ENCODE data around the gene HOOK1. TPM values are rescaled to one million over a fixed set of nuclear protein-coding genes. Genes with fewer than 3 reads are reported as not detected.
A peak's percentile ranks its signal among the peaks of the same experiment; 100 is the strongest.

The HOOK1 gene
- total RNA-seq, 4 donors from 2014 or later = 7.8 to 42.9 (median 26.6) TPM

DNA sequence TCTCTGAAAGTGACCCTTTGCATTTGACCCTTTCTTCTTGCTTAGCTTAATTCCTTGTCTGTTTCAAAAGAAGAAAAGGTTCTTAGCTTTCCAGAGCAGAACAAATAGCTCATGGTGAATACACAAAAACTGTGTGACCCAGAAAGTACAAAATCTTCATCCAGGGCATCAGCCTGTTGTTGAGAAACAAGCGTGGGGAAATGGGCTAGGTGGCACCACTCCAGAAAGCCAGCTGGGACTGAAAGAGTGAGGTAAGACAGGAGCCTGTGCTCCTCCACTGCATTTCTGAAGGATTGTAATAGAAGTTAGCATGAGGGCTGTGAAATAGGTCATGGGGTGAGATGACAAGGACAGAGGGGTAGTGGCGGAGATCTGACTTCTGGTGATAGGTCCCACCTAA lies 66.0 kb downstream of the HOOK1 start:
- Histone ChIP-seq H3K27ac (peak overlapping the region in 1 of 4 donors; percentile 8), H3K36me3 (no peaks in the 10 kb centered on the region), H3K27me3 (no peaks in the 10 kb centered on the region), H3K4me3 (no peak overlapping the region), H3K9me3 (no peaks in the 10 kb centered on the region), H3K4me1 (peaks cover 0 to 11% (median 0%) of the 10 kb centered on the region in 4 donors)
- in situ Hi-C loops (cut with MboI; ENCODE audit: low pct_ligation_motif_present in 1 of 4, low pct_unique_long_range_greater_than_20kb in 1 of 4, low sequenced_read_pairs in 3 of 4) = loop anchor here in 2 of 4 donors (10.0 kb wide), 2 partner anchors 64 to 74 kb away; no protein-coding TSS in a partner anchor
- 68 to 83% methylated on average over 2 of the region's 2 CpGs for WGBS, 2 donors (ENCODE audit: low coverage in 1 of 2)
- intact Hi-C loops (cut with DNase I; ENCODE audit: low total_unique reads) = loop anchor here (5.0 kb wide), 1 partner anchor 67 kb away; no protein-coding TSS in a partner anchor
- DNase-seq = no peak
- TF ChIP-seq POLR2A (IDR thresholded peaks at IDR 0.05) (no peak), POLR2AphosphoS5 (IDR thresholded peaks at IDR 0.05) (no peak), CTCF (IDR thresholded peaks at IDR 0.05) (no peak), EP300 (IDR thresholded peaks at IDR 0.05; ENCODE audit: low read depth) (no peak)

DNA sequence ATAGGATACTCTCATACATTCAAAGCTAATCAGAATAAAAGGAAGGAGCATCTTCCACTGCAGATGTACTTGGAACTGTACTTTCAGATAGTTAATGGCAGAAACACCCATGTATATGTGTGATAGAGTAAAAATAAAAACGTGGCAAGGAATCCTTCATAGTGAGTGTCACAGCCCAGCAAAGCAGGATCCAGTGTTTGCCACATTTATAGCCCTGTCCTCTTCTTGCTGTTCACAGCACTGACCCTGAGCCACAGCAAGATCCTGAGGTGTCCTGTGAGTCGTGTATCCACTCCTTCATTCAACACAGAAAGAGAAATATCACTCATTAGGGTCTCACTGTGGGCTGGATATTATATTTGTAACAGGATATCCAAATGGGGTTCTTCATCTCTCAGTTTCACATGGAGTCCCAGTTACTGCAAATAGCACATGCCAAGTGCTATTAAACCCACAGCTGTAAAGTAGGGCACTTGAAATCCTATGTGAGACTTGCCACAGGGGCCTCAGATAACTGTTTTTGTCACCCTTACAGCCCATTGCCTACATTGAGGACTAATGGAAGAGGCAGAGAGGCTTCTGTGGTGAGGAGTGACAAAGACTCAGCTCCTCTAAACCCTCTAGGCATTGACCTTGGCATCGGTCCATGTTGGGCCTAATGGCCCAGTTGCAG lies 70.5 kb downstream of the HOOK1 start:
- H3K27ac ChIP-seq = no peak overlapping the region
- no peak for DNase-seq
- in situ Hi-C loops (cut with MboI; ENCODE audit: low pct_ligation_motif_present in 1 of 4, low pct_unique_long_range_greater_than_20kb in 1 of 4, low sequenced_read_pairs in 3 of 4) (loop anchor here in 2 of 4 donors (10.0 kb wide), 2 partner anchors 60 to 70 kb away; no protein-coding TSS in a partner anchor), intact Hi-C loops (cut with DNase I; ENCODE audit: low total_unique reads) (no loop called here)
- H3K27me3 ChIP-seq = no peaks in the 10 kb centered on the region
- H3K36me3 ChIP-seq = no peaks in the 10 kb centered on the region
- 48% methylated on average over 3 of the region's 3 CpGs; no CpG with 5 or more reads in 1 of the 2 donors for WGBS, 2 donors (ENCODE audit: low coverage in 1 of 2)
- peaks cover 0 to 8% (median 0%) of the 10 kb centered on the region in 4 donors for H3K4me1 ChIP-seq
- no peak for TF ChIP-seq EP300 (IDR thresholded peaks at IDR 0.05; ENCODE audit: low read depth)
- TF ChIP-seq POLR2A (IDR thresholded peaks at IDR 0.05) = no peak
- no peak for TF ChIP-seq POLR2AphosphoS5 (IDR thresholded peaks at IDR 0.05)
- no peak for TF ChIP-seq CTCF (IDR thresholded peaks at IDR 0.05)
- no peak overlapping the region for H3K4me3 ChIP-seq
- H3K9me3 ChIP-seq = no peaks in the 10 kb centered on the region

- Histone ChIP-seq H3K9me3 (no peaks in the 10 kb centered on the region), H3K27me3 (no peaks in the 10 kb centered on the region), H3K4me1 (peaks cover 9 to 51% (median 23%) of the 10 kb centered on the region in 4 donors), H3K4me3 (no peak overlapping the region), H3K27ac (peak overlapping the region; percentile 85 to 88 (median 86)), H3K36me3 (no peaks in the 10 kb centered on the region)
- WGBS, 2 donors (ENCODE audit: low coverage in 1 of 2) = 50% methylated on average over 7 of the region's 7 CpGs
- in situ Hi-C loops (cut with MboI; ENCODE audit: low pct_ligation_motif_present in 1 of 4, low pct_unique_long_range_greater_than_20kb in 1 of 4, low sequenced_read_pairs in 3 of 4) (no loop called here), intact Hi-C loops (cut with DNase I; ENCODE audit: low total_unique reads) (no loop called here)
- TF ChIP-seq POLR2A (IDR thresholded peaks at IDR 0.05) = peak; percentile 36
- peak in 2 of 3 donors; percentile 36 to 63 for TF ChIP-seq POLR2AphosphoS5 (IDR thresholded peaks at IDR 0.05)
- no peak for TF ChIP-seq CTCF (IDR thresholded peaks at IDR 0.05)
- TF ChIP-seq EP300 (IDR thresholded peaks at IDR 0.05; ENCODE audit: low read depth) = no peak
- DNase-seq = no peak
Observed at GRCh38 chr1:59892841-59893811, 78.4 kb downstream of the HOOK1 start.

DNA sequence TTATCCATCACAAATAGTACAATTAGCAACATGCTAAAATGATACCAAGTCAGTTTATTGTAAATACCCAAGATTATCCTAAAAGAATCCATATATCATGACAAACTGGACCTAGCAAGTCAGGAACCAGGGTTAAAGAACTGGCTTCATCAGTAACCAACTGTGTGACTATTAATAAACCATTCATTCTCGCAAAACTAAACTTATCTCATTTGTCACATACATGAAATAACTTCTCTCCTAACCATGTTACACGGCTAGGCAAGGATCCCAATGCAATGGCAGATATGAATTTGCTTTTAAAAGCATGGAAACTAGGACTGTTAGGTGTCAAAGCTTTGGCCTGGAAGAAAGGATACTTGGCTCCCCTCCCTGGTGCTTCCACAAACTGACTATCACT lies 82.4 kb downstream of the HOOK1 start:
- intact Hi-C loops (cut with DNase I; ENCODE audit: low total_unique reads) (no loop called here), in situ Hi-C loops (cut with MboI; ENCODE audit: low pct_ligation_motif_present in 1 of 4, low pct_unique_long_range_greater_than_20kb in 1 of 4, low sequenced_read_pairs in 3 of 4) (no loop called here)
- Histone ChIP-seq H3K36me3 (no peaks in the 10 kb centered on the region), H3K27me3 (no peaks in the 10 kb centered on the region), H3K27ac (no peak overlapping the region), H3K9me3 (no peaks in the 10 kb centered on the region), H3K4me3 (no peak overlapping the region), H3K4me1 (peaks cover 0 to 35% (median 16%) of the 10 kb centered on the region in 4 donors)
- no peak for DNase-seq
- WGBS, 2 donors (ENCODE audit: low coverage in 1 of 2) = 89 to 94% methylated on average over 2 of the region's 2 CpGs
- TF ChIP-seq POLR2A (IDR thresholded peaks at IDR 0.05) (no peak), EP300 (IDR thresholded peaks at IDR 0.05; ENCODE audit: low read depth) (no peak), POLR2AphosphoS5 (IDR thresholded peaks at IDR 0.05) (no peak), CTCF (IDR thresholded peaks at IDR 0.05) (no peak)

All from transverse colon (tissue), 4 donors.